ENCODE data around the gene USP28.

USP28 gene

DNA sequence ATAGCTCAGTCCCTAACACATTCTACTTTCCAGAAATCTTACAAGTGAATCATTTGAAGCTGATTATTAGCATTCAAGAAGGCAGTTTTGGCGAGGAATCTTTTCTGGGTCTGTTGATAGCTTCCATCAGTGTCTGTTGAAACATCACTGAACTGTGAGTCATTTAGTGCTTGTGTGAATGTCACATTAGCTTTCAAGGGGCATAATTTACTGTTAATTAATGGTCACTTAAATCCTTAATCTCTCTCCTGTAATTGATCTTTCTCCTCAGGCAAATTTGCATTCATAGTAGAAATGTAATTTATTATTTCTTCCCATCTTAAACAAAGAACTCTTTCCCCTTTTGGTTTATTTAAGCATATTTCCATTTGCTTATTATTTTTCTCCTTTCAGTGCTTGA lies 31.8 kb upstream of the USP28 start (continued):
- TF ChIP-seq SCRT2 (tag by site-specific recombination; IDR thresholded peaks at IDR 0.05) (peak; percentile 76), ZNF664 (tag by site-specific recombination; IDR thresholded peaks at IDR 0.05) (peak; percentile 6; the same call in 1 of the 2 replicates), TCF7L2 (IDR thresholded peaks at IDR 0.05; ENCODE audit: borderline replicate concordance, low read depth, low read length) (peak; percentile 38; the same call in 1 of the 2 replicates), ZNF302 (tag by site-specific recombination; IDR thresholded peaks at IDR 0.05; ENCODE audit: low read depth) (no peak), ZSCAN4 (tag by site-specific recombination; IDR thresholded peaks at IDR 0.05) (no peak), ZNF16 (tag by site-specific recombination; IDR thresholded peaks at IDR 0.05; ENCODE audit: low read depth) (no peak), ZNF114 (tag by site-specific recombination; IDR thresholded peaks at IDR 0.05) (no peak), SETDB1 (IDR thresholded peaks at IDR 0.05; ENCODE audit: insufficient read length, low read length) (no peak), ZNF146 (tag by site-specific recombination; IDR thresholded peaks at IDR 0.05) (no peak), HOXC10 (CRISPR knock-in tag; IDR thresholded peaks at IDR 0.05) (no peak), ZNF830 (tag by site-specific recombination; IDR thresholded peaks at IDR 0.05; ENCODE audit: low read depth) (no peak), ZNF350 (tag by site-specific recombination; IDR thresholded peaks at IDR 0.05) (no peak), ZEB2 (tag by site-specific recombination; IDR thresholded peaks at IDR 0.05) (peak; percentile 63), YY2 (tag by site-specific recombination; IDR thresholded peaks at IDR 0.05) (no peak), ZSCAN30 (tag by site-specific recombination; IDR thresholded peaks at IDR 0.05) (no peak), ZNF48 (tag by site-specific recombination; IDR thresholded peaks at IDR 0.05) (no peak), ZNF518A (tag by site-specific recombination; conservative IDR thresholded peaks at IDR 0.05; ENCODE audit: low read depth) (no peak)
- TF ChIP-seq, protein P1, sequence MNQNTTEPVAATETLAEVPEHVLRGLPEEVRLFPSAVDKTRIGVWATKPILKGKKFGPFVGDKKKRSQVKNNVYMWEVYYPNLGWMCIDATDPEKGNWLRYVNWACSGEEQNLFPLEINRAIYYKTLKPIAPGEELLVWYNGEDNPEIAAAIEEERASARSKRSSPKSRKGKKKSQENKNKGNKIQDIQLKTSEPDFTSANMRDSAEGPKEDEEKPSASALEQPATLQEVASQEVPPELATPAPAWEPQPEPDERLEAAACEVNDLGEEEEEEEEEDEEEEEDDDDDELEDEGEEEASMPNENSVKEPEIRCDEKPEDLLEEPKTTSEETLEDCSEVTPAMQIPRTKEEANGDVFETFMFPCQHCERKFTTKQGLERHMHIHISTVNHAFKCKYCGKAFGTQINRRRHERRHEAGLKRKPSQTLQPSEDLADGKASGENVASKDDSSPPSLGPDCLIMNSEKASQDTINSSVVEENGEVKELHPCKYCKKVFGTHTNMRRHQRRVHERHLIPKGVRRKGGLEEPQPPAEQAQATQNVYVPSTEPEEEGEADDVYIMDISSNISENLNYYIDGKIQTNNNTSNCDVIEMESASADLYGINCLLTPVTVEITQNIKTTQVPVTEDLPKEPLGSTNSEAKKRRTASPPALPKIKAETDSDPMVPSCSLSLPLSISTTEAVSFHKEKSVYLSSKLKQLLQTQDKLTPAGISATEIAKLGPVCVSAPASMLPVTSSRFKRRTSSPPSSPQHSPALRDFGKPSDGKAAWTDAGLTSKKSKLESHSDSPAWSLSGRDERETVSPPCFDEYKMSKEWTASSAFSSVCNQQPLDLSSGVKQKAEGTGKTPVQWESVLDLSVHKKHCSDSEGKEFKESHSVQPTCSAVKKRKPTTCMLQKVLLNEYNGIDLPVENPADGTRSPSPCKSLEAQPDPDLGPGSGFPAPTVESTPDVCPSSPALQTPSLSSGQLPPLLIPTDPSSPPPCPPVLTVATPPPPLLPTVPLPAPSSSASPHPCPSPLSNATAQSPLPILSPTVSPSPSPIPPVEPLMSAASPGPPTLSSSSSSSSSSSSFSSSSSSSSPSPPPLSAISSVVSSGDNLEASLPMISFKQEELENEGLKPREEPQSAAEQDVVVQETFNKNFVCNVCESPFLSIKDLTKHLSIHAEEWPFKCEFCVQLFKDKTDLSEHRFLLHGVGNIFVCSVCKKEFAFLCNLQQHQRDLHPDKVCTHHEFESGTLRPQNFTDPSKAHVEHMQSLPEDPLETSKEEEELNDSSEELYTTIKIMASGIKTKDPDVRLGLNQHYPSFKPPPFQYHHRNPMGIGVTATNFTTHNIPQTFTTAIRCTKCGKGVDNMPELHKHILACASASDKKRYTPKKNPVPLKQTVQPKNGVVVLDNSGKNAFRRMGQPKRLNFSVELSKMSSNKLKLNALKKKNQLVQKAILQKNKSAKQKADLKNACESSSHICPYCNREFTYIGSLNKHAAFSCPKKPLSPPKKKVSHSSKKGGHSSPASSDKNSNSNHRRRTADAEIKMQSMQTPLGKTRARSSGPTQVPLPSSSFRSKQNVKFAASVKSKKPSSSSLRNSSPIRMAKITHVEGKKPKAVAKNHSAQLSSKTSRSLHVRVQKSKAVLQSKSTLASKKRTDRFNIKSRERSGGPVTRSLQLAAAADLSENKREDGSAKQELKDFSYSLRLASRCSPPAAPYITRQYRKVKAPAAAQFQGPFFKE (tag by site-specific recombination; IDR thresholded peaks at IDR 0.05; ENCODE audit: borderline replicate concordance), result no peak
- TF ChIP-seq, protein P2, sequence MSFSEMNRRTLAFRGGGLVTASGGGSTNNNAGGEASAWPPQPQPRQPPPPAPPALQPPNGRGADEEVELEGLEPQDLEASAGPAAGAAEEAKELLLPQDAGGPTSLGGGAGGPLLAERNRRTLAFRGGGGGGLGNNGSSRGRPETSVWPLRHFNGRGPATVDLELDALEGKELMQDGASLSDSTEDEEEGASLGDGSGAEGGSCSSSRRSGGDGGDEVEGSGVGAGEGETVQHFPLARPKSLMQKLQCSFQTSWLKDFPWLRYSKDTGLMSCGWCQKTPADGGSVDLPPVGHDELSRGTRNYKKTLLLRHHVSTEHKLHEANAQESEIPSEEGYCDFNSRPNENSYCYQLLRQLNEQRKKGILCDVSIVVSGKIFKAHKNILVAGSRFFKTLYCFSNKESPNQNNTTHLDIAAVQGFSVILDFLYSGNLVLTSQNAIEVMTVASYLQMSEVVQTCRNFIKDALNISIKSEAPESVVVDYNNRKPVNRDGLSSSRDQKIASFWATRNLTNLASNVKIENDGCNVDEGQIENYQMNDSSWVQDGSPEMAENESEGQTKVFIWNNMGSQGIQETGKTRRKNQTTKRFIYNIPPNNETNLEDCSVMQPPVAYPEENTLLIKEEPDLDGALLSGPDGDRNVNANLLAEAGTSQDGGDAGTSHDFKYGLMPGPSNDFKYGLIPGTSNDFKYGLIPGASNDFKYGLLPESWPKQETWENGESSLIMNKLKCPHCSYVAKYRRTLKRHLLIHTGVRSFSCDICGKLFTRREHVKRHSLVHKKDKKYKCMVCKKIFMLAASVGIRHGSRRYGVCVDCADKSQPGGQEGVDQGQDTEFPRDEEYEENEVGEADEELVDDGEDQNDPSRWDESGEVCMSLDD (tag by site-specific recombination; IDR thresholded peaks at IDR 0.05), result no peak
- TF ChIP-seq, protein P3, sequence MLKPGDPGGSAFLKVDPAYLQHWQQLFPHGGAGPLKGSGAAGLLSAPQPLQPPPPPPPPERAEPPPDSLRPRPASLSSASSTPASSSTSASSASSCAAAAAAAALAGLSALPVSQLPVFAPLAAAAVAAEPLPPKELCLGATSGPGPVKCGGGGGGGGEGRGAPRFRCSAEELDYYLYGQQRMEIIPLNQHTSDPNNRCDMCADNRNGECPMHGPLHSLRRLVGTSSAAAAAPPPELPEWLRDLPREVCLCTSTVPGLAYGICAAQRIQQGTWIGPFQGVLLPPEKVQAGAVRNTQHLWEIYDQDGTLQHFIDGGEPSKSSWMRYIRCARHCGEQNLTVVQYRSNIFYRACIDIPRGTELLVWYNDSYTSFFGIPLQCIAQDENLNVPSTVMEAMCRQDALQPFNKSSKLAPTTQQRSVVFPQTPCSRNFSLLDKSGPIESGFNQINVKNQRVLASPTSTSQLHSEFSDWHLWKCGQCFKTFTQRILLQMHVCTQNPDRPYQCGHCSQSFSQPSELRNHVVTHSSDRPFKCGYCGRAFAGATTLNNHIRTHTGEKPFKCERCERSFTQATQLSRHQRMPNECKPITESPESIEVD (tag by site-specific recombination; IDR thresholded peaks at IDR 0.05), result peak; percentile 67
- TF ChIP-seq, protein P4, sequence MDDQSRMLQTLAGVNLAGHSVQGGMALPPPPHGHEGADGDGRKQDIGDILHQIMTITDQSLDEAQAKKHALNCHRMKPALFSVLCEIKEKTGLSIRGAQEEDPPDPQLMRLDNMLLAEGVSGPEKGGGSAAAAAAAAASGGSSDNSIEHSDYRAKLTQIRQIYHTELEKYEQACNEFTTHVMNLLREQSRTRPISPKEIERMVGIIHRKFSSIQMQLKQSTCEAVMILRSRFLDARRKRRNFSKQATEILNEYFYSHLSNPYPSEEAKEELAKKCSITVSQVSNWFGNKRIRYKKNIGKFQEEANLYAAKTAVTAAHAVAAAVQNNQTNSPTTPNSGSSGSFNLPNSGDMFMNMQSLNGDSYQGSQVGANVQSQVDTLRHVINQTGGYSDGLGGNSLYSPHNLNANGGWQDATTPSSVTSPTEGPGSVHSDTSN (CRISPR knock-in tag; IDR thresholded peaks at IDR 0.05), result no peak
